WTC11 (cell line): Measurements from ENCODE around the gene ZFX. TPM values are rescaled to one million over a fixed set of nuclear protein-coding genes. Genes with fewer than 3 reads are reported as not detected.

ENCODE experiments used
- ATAC-seq: fragments of 200-7000 bp; cut with Tn5 transposase; 2 replicates; pipeline ENCODE4 v1.10.0; 2021; ENCODE audit warnings: mild to moderate bottlenecking, moderate library complexity
- CTCF ChIA-PET: fragments of 300-600 bp; sonication (Branson Sonifier 250); formaldehyde crosslinking; loops from one replicate; lab custom pipeline; 2021; ENCODE audit warnings: antibody characterized with exemption; lab: Charles Lee
- POLR2A ChIA-PET: fragments of 350-600 bp; sonication (Branson Sonifier 250); formaldehyde crosslinking; loops from one replicate; lab custom pipeline; 2021; ENCODE audit warnings: antibody characterized with exemption; lab: Charles Lee
- DNase-seq: peaks from one replicate; pipeline ENCODE4 v3.0.0; 2021; ENCODE audit warnings: low spot score
- H3K27ac Mint-ChIP-seq: 2 replicates; pipeline ENCODE4 v1.8.0; 2021; ENCODE audit warnings: mixed read lengths
- H3K27me3 Mint-ChIP-seq: 2 replicates; pipeline ENCODE4 v1.8.0; 2021; ENCODE audit warnings: low read depth, mild to moderate bottlenecking, moderate library complexity, mixed read lengths
- H3K36me3 Mint-ChIP-seq: 2 replicates; pipeline ENCODE4 v1.8.0; 2021; ENCODE audit warnings: mixed read lengths
- H3K4me1 Mint-ChIP-seq: 2 replicates; pipeline ENCODE4 v1.8.0; 2022; ENCODE audit warnings: mixed read lengths
- H3K4me3 Mint-ChIP-seq: 2 replicates; pipeline ENCODE4 v1.8.0; 2021; ENCODE audit warnings: mild to moderate bottlenecking, moderate library complexity, mixed read lengths
- H3K9me3 Mint-ChIP-seq: 2 replicates; pipeline ENCODE4 v1.8.0; 2021; ENCODE audit warnings: mixed read lengths
- AR ChIP-seq: fragments of 250-450 bp; sonication (Bioruptor Pico); IDR thresholded peaks from 2 replicates; pipeline ENCODE4 v1.9.0; 2021; ENCODE audit warnings: mild to moderate bottlenecking
- ATF6 ChIP-seq: sonication (generic); formaldehyde crosslinking; IDR thresholded peaks from 2 replicates; pipeline ENCODE4 v1.8.1; 2023; ENCODE audit warnings: mild to moderate bottlenecking, missing genetic modification reagents
- CTCF ChIP-seq: fragments of 200-600 bp; IDR thresholded peaks from 2 replicates; pipeline ENCODE4 v1.8.0; 2022; ENCODE audit warnings: antibody characterized with exemption
- E2F5 ChIP-seq: sonication (generic); formaldehyde crosslinking; IDR thresholded peaks from 2 replicates; pipeline ENCODE4 v1.8.1; 2022; ENCODE audit warnings: mild to moderate bottlenecking, moderate library complexity, missing genetic modification reagents
- EMX1 ChIP-seq: fragments of 250-450 bp; sonication (Bioruptor Pico); IDR thresholded peaks from 2 replicates; pipeline ENCODE4 v1.8.0; 2021; ENCODE audit warnings: mild to moderate bottlenecking
- ESRRA ChIP-seq: sonication (generic); formaldehyde crosslinking; IDR thresholded peaks from 2 replicates; pipeline ENCODE4 v1.8.1; 2022; ENCODE audit warnings: mild to moderate bottlenecking, missing genetic modification reagents, borderline replicate concordance
- HMGXB4 ChIP-seq: sonication (generic); formaldehyde crosslinking; IDR thresholded peaks from 2 replicates; pipeline ENCODE4 v1.8.1; 2023; ENCODE audit warnings: mild to moderate bottlenecking, moderate library complexity, missing genetic modification reagents
- MLX ChIP-seq: sonication (generic); formaldehyde crosslinking; IDR thresholded peaks from 2 replicates; pipeline ENCODE4 v1.8.1; 2023; ENCODE audit warnings: mild to moderate bottlenecking, missing genetic modification reagents, moderate library complexity
- NR2C2 ChIP-seq: sonication (generic); formaldehyde crosslinking; IDR thresholded peaks from 2 replicates; pipeline ENCODE4 v1.8.0; 2022; ENCODE audit warnings: mild to moderate bottlenecking, missing genetic modification reagents
- RORB ChIP-seq: fragments of 250-450 bp; sonication (Bioruptor Pico); IDR thresholded peaks from 2 replicates; pipeline ENCODE4 v1.9.0; 2021; ENCODE audit warnings: mild to moderate bottlenecking
- SP1 ChIP-seq: sonication (generic); formaldehyde crosslinking; conservative IDR thresholded peaks from 2 replicates; pipeline ENCODE4 v1.8.1; 2022; ENCODE audit warnings: missing genetic modification reagents
- ZNF219 ChIP-seq: sonication (generic); formaldehyde crosslinking; IDR thresholded peaks from 2 replicates; pipeline ENCODE4 v1.8.0; 2023; ENCODE audit warnings: missing genetic modification reagents, mild to moderate bottlenecking, borderline replicate concordance
- ZNF281 ChIP-seq: sonication (generic); formaldehyde crosslinking; IDR thresholded peaks from 2 replicates; pipeline ENCODE4 v1.8.0; 2023; ENCODE audit warnings: mild to moderate bottlenecking, missing genetic modification reagents
- ZNF317 ChIP-seq: sonication (generic); formaldehyde crosslinking; IDR thresholded peaks from 2 replicates; pipeline ENCODE4 v1.8.1; 2023; ENCODE audit warnings: low read depth, mild to moderate bottlenecking, moderate library complexity, missing genetic modification reagents, borderline replicate concordance
- ZNF396 ChIP-seq: fragments of 250-450 bp; sonication (Bioruptor Pico); IDR thresholded peaks from 2 replicates; pipeline ENCODE4 v1.8.0; 2021; ENCODE audit warnings: mild to moderate bottlenecking, moderate library complexity, borderline replicate concordance
- ZNF532 ChIP-seq: fragments of 250-450 bp; sonication (Bioruptor Pico); IDR thresholded peaks from 2 replicates; pipeline ENCODE4 v1.9.0; 2021; ENCODE audit warnings: mild to moderate bottlenecking, borderline replicate concordance
- total RNA-seq: library from RNA; stranded (reverse); gene quantifications from 3 replicates; pipeline ENCODE4 v1.2.3, GENCODE V29; 2021

Gene ZFX
- total RNA-seq, 1 experiment from 2014 or later, result 19.3 TPM

GRCh38 chrX:24248042-24248441 lies 98.5 kb downstream of the ZFX start (continued):
- TF ChIP-seq AR (CRISPR knock-in tag), result no peak
- TF ChIP-seq, all 79 proteins: peak for 0

- ChIA-PET POLR2A (no interaction called here), CTCF (interaction anchor here (1.0 kb wide), 1 partner anchor 171 kb away, joined by 6 read pairs; no protein-coding TSS in a partner anchor)
- ATAC-seq (no peak), DNase-seq (no peak)
- no peak overlapping the region for H3K4me3 Mint-ChIP-seq
- no peak overlapping the region for H3K27ac Mint-ChIP-seq
- H3K4me1 Mint-ChIP-seq, result no peaks in the 10 kb centered on the region
- no peaks in the 10 kb centered on the region for H3K9me3 Mint-ChIP-seq
- H3K36me3 Mint-ChIP-seq, result no peaks in the 10 kb centered on the region
- TF ChIP-seq MLX (CRISPR knock-in tag) (no peak), CTCF (no peak), ZNF317 (CRISPR knock-in tag) (no peak), RORB (CRISPR knock-in tag) (no peak), E2F5 (no peak), ZNF219 (no peak), ZNF532 (CRISPR knock-in tag) (no peak), NR2C2 (CRISPR knock-in tag) (no peak), SP1 (CRISPR knock-in tag) (no peak), ESRRA (CRISPR knock-in tag) (no peak), ZNF281 (no peak), EMX1 (CRISPR knock-in tag) (no peak), HMGXB4 (CRISPR knock-in tag) (no peak), ZNF396 (CRISPR knock-in tag) (no peak), ATF6 (CRISPR knock-in tag) (no peak)
- H3K27me3 Mint-ChIP-seq, result no peaks in the 10 kb centered on the region
Measured at GRCh38 chrX:24253030-24253429, 103.5 kb downstream of the ZFX start.
